ENCODE data around the gene ZNRF4. TPM values are rescaled to one million over a fixed set of nuclear protein-coding genes. Genes with fewer than 3 reads are reported as not detected.

Gene ZNRF4
- total and polyA plus RNA-seq, 2 experiments from 2014 or later = not detected

GRCh38 chr19:5492635-5493409 lies 37.6 kb downstream of the ZNRF4 start:
- Histone ChIP-seq H3K79me2 (replicated peaks; ENCODE audit: insufficient read depth) (no peaks in the 10 kb centered on the region), H3F3A (replicated peaks; ENCODE audit: low read depth) (no peaks in the 10 kb centered on the region), H3K9me2 (ENCODE audit: insufficient read depth) (no peaks in the 10 kb centered on the region), H3K4me2 (peak overlapping the region; percentile 22; the same call in 1 of the 2 replicates), H2AFZ (no peak overlapping the region), H3K36me3 (ENCODE audit: insufficient read depth) (no peaks in the 10 kb centered on the region), H3K27me3 (ENCODE audit: insufficient read depth) (peaks cover 34% of the 10 kb centered on the region), H4K20me1 (replicated peaks; ENCODE audit: insufficient read depth) (0 out of 2 replicates have a peak, but pooled peaks cover 3% of the 10 kb centered on the region), H3K27ac (ENCODE audit: low read depth) (no peak overlapping the region), H3K4me3 (no peak overlapping the region), H3K4me1 (ENCODE audit: insufficient read depth) (peaks cover 2% of the 10 kb centered on the region; the same call in 1 of the 2 replicates)
- TF ChIP-seq ZNF114 (CRISPR knock-in tag; IDR thresholded peaks at IDR 0.05) = no peak
- TF ChIP-seq ZNF331 (CRISPR knock-in tag; IDR thresholded peaks at IDR 0.05; ENCODE audit: low read depth) = no peak
- no peak for TF ChIP-seq EZH2 (IDR thresholded peaks at IDR 0.05; ENCODE audit: low read depth, unreplicated experiment)
- no peak for TF ChIP-seq CREB1 (CRISPR knock-in tag; IDR thresholded peaks at IDR 0.05; ENCODE audit: low read depth)
- no peak for TF ChIP-seq NANOG (IDR thresholded peaks at IDR 0.05; ENCODE audit: borderline replicate concordance)
- no peak for TF ChIP-seq CTCF (conservative IDR thresholded peaks at IDR 0.05; ENCODE audit: low read depth in 2 of 2)
- TF ChIP-seq REST (IDR thresholded peaks at IDR 0.05; ENCODE audit: unreplicated experiment) = no peak
- no peak for TF ChIP-seq ETS1 (IDR thresholded peaks at IDR 0.05)
- TF ChIP-seq JUNB (IDR thresholded peaks at IDR 0.05; ENCODE audit: unreplicated experiment) = no peak
- no peak for TF ChIP-seq STAT1 (IDR thresholded peaks at IDR 0.05; ENCODE audit: unreplicated experiment)
- no peak for TF ChIP-seq POLR2AphosphoS5 (IDR thresholded peaks at IDR 0.05; ENCODE audit: low read depth)
- no peak for TF ChIP-seq ZNF462 (CRISPR knock-in tag; IDR thresholded peaks at IDR 0.05)
- TF ChIP-seq EZH2phosphoT487 (IDR thresholded peaks at IDR 0.05; ENCODE audit: unreplicated experiment) = no peak
- H3K9me3 Mint-ChIP-seq = no peaks in the 10 kb centered on the region; the same call in 1 of the 3 replicates
- H3K27me3 Mint-ChIP-seq (ENCODE audit: insufficient read depth, low read depth, poor library complexity) = peaks cover 50% of the 10 kb centered on the region
- no peak for DNase-seq (ENCODE audit: low spot score)
- peaks cover 3% of the 10 kb centered on the region; the same call in 2 of the 3 replicates for H3K36me3 Mint-ChIP-seq (ENCODE audit: low read depth)
- peaks cover 8% of the 10 kb centered on the region for H3K4me1 Mint-ChIP-seq
- ATAC-seq = peak; percentile 53
- peak overlapping the region; percentile 27; the same call in 2 of the 3 replicates for H3K4me3 Mint-ChIP-seq
- no peak overlapping the region for H3K27ac Mint-ChIP-seq
